GM18511 (cell line): ENCODE results near the gene SNRPF.

ENCODE experiments used
- ATAC-seq: cut with Tn5 transposase; IDR thresholded peaks from one replicate; pipeline ENCODE4 v1.9.1; 2021; ENCODE audit warnings: mild to moderate bottlenecking, moderate library complexity; ENCODE audit not compliant: unreplicated experiment

SNRPF gene

GRCh38 chr12:95857799-95858198, 953 bp upstream of the SNRPF start:
- no peak for ATAC-seq

- peak; percentile 15 for ATAC-seq
Measured at GRCh38 chr12:95859344-95859816, 628 bp downstream of the SNRPF start.

DNA sequence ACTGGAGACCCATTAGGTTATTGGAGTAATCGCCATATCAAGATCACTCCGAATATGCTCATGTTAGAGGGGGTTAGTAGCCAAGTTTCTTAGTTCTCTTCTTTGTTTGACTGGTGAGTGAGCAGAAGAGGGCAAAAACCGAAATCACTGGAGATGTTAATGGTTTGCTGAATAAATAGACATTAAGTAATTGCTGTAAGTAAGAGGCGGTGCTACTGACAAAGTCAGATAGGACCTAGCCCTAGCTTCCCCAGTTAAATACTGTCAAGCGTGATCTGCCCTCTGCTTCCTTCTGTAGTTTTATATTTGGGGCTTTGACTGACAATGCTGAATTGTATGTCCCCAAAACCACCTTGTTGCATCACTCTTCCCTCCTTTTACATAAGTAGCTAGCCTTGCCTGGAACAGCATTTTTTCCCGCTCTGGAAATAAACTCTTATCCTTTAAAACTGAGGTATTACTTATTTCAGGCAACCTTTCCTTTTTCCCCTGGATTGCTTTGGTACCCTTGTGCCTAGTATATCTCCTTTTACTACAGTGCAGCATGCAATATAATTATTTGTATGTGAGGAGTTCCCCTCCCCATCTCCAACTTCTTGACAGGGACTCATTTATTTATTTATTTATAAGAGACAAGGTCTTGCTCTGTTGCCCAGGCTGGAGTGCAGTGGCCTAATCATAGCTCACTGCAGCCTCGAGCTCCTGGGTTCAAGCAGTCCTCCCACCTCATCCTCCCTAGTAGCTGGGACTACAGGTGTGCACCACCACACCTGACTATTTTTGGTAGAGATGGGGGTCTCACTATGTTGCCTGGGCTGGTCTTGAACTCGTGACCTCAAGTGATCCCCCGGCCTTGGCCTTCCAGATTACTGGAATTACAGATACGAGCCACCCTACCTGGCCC, 1.4 kb downstream of the SNRPF start:
- no peak for ATAC-seq

- no peak for ATAC-seq
Measured at GRCh38 chr12:95862038-95862437, 3.3 kb downstream of the SNRPF start.

- ATAC-seq, result no peak
Measured at GRCh38 chr12:95863337-95863736, 4.6 kb downstream of the SNRPF start.

- ATAC-seq, result no peak
Measured at GRCh38 chr12:95870897-95871296, 12.1 kb downstream of the SNRPF start.

DNA sequence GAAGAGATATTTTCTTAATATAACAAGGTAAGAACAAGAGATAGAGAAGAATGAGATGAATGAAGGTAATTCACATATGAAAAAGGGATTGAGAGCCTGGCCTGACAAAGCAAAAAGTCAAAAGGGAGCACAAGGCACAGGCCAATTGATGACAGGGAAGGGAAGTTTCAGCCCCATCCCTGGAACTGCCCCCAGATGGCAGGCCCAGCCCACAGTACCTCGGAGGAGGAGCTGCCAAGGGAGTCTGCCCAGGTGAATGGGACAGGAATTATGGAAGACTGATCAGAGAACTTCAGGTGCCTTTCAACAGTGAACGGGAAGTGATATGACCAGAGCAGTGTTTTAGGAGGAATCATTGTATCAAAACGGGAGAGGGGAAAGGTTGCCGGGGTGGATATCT, 15.7 kb downstream of the SNRPF start:
- no peak for ATAC-seq

DNA sequence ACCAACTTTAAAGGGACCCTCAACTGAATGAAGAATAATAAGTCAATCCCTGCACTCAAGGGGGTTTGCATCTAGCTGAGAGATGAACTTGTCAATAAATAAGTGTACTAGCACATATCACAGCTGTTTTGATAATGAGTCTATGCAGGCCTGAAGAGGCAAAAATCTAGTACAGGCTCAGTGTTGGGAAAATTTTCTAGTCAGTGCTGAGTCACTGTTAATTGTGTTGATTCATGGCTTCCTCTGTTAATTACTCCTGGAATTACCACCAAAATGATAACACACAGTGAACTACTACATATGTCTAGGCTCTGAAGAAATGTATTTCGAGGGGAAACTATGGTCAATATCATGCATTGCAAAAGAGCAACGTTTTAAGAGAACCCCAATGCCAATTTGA, 18.9 kb downstream of the SNRPF start:
- no peak for ATAC-seq

DNA sequence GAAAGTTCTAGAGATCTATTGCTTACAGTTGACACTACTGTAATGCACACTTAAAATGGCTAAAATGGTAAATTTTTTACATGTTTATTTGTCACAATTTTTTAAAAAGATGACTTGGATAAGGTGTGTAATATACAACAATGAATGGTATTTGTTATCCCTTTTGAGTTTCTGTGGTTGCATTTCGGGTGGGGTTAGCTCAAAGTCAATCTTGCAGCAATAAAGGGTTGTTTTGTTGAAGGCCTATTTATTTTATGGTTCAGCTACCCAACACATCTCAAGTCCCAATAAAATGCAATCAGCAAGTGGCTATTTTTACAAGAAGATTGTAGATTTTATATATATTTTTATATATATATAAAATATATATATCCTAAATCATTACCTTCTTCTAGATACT, 22.1 kb downstream of the SNRPF start:
- no peak for ATAC-seq

- ATAC-seq, result no peak
Measured at GRCh38 chr12:95881331-95881955, 22.7 kb downstream of the SNRPF start.

GRCh38 chr12:95882080-95882479, 23.3 kb downstream of the SNRPF start:
- no peak for ATAC-seq

GRCh38 chr12:95882873-95883272, 24.1 kb downstream of the SNRPF start:
- no peak for ATAC-seq

- ATAC-seq, result no peak
Measured at GRCh38 chr12:95884998-95885397, 26.2 kb downstream of the SNRPF start.

GRCh38 chr12:95887311-95887710, 28.6 kb downstream of the SNRPF start:
- no peak for ATAC-seq

DNA sequence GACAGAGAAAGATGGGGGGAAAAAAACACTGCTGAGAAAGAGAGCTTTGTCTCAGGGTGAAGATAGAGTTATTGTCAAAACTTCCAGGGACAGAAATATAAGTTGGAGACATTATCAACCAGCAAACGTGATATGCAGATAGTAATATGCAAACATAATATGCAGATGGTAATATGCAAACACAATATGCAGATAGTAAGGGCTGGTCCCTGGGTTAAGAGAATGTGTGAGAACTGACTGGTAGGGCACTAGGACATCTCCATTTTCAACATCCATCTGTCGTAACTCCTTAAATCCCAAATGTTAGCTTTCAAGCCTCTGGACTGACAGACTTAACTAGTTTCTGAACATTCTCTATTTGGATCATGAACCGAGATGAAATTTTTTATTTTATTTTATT, 32.2 kb downstream of the SNRPF start:
- no peak for ATAC-seq

GRCh38 chr12:95896846-95897245, 38.1 kb downstream of the SNRPF start:
- ATAC-seq, result no peak

- ATAC-seq, result no peak
Measured at GRCh38 chr12:95898081-95898480, 39.3 kb downstream of the SNRPF start.

DNA sequence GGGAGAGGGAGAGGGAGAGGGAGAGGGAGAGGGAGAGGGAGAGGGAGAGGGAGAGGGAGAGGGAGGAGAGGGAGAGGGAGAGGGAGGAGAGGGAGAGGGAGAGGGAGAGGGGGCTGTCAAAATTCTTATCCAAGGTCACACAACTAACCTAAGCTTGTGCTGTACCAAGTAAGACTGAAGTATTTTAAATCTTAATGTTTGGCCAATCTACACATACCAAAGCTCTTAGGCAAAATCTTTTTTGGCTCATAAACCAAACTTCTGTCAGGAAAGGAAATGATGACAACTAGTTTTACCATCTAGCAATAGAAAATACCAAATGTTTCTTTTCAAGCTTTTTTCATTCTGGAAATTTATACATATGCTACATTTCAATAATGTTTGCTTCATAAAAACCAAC, 49.8 kb downstream of the SNRPF start:
- no peak for ATAC-seq

DNA sequence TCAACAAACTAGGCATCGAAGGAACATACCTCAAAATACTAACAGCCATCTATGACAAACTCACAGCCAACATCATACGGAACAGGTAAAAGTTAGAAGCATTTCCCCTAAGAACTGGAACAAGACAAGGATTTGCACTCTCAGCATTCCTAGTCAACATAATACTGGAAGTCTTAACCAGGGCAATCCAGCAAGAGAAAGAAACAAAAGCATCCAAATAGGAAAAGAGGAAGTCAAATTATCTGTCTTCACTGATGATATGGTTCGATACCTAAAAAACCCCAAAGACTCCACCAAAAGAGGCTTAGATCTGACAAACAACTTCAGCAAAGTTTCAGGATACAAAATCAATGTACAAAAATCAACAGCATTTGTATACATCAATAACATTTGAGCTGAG, 51.1 kb downstream of the SNRPF start:
- ATAC-seq, result no peak
